HG03025 (cell line): ENCODE measurements around the gene KCNQ1OT1.

Experiments used
- ATAC-seq: cut with Tn5 transposase; IDR thresholded peaks from one replicate; pipeline ENCODE4 v1.9.1; 2021; ENCODE audit warnings: mild to moderate bottlenecking, moderate library complexity; ENCODE audit not compliant: unreplicated experiment, low FRiP score

Gene KCNQ1OT1

GRCh38 chr11:2671748-2672147, 28.0 kb downstream of the KCNQ1OT1 start:
- ATAC-seq: no peak

- no peak for ATAC-seq
Measured at GRCh38 chr11:2670541-2671100, 29.2 kb downstream of the KCNQ1OT1 start.

- ATAC-seq: no peak
Measured at GRCh38 chr11:2669634-2670469, 29.9 kb downstream of the KCNQ1OT1 start.

- no peak for ATAC-seq
Measured at GRCh38 chr11:2668876-2669275, 30.9 kb downstream of the KCNQ1OT1 start.

GRCh38 chr11:2667940-2668339, 31.9 kb downstream of the KCNQ1OT1 start:
- ATAC-seq: no peak

- ATAC-seq: no peak
Measured at GRCh38 chr11:2666828-2667570, 32.8 kb downstream of the KCNQ1OT1 start.

GRCh38 chr11:2666401-2666741, 33.4 kb downstream of the KCNQ1OT1 start:
- no peak for ATAC-seq

- no peak for ATAC-seq
Measured at GRCh38 chr11:2665526-2666400, 34.0 kb downstream of the KCNQ1OT1 start.

- no peak for ATAC-seq
Measured at GRCh38 chr11:2664791-2665525, 34.8 kb downstream of the KCNQ1OT1 start.

GRCh38 chr11:2664376-2664775, 35.4 kb downstream of the KCNQ1OT1 start:
- no peak for ATAC-seq

- no peak for ATAC-seq
Measured at GRCh38 chr11:2663915-2664314, 35.9 kb downstream of the KCNQ1OT1 start.

GRCh38 chr11:2663506-2663905, 36.3 kb downstream of the KCNQ1OT1 start:
- ATAC-seq: no peak

- ATAC-seq: no peak
Measured at GRCh38 chr11:2662430-2663299, 37.1 kb downstream of the KCNQ1OT1 start.

- no peak for ATAC-seq
Measured at GRCh38 chr11:2662024-2662312, 37.8 kb downstream of the KCNQ1OT1 start.

- no peak for ATAC-seq
Measured at GRCh38 chr11:2661173-2662023, 38.4 kb downstream of the KCNQ1OT1 start.

- ATAC-seq: no peak
Measured at GRCh38 chr11:2660357-2660939, 39.3 kb downstream of the KCNQ1OT1 start.

GRCh38 chr11:2657697-2658284, 42.0 kb downstream of the KCNQ1OT1 start:
- no peak for ATAC-seq

- ATAC-seq: no peak
Measured at GRCh38 chr11:2656859-2657258, 42.9 kb downstream of the KCNQ1OT1 start.
